Measurements from ENCODE around the gene ZNF747.
A peak's percentile ranks its signal among the peaks of the same experiment; 100 is the strongest.

Gene ZNF747

GRCh38 chr16:30534368-30535105 is at the start of gene ZNF747:
TSS of gene ZNF747 (minus strand) at chr16:30534858. CDS start at chr16:30534679, 179 bp downstream.
- TF ChIP-seq CTCF (IDR thresholded peaks at IDR 0.05; ENCODE audit: low read depth, low read length, missing control alignments): no peak
- DNase-seq (ENCODE audit: extremely low read depth, low read depth): no peak

GRCh38 chr16:30582611-30583340 is 48.1 kb upstream of the ZNF747 start:
- DNase-seq (ENCODE audit: extremely low read depth, low read depth): no peak
- no peak for TF ChIP-seq CTCF (IDR thresholded peaks at IDR 0.05; ENCODE audit: low read depth, low read length, missing control alignments)
- H3K4me3 ChIP-seq (replicated peaks; ENCODE audit: low read depth, low read length): no peak overlapping the region

More at GRCh38 chr16:30534368-30535105, at the start of gene ZNF747:
- H3K4me3 ChIP-seq (replicated peaks; ENCODE audit: low read depth, low read length): peak within 1 kb of the TSS; percentile 56

GRCh38 chr16:30581457-30581856 is 46.8 kb upstream of the ZNF747 start:
- no peak for TF ChIP-seq CTCF (IDR thresholded peaks at IDR 0.05; ENCODE audit: low read depth, low read length, missing control alignments)
- DNase-seq (ENCODE audit: extremely low read depth, low read depth): no peak

GRCh38 chr16:30574678-30575077 is 40.0 kb upstream of the ZNF747 start:
- TF ChIP-seq CTCF (IDR thresholded peaks at IDR 0.05; ENCODE audit: low read depth, low read length, missing control alignments): no peak
- H3K4me3 ChIP-seq (replicated peaks; ENCODE audit: low read depth, low read length): no peak overlapping the region
- no peak for DNase-seq (ENCODE audit: extremely low read depth, low read depth)

More at GRCh38 chr16:30581457-30581856, 46.8 kb upstream of the ZNF747 start:
- no peak overlapping the region for H3K4me3 ChIP-seq (replicated peaks; ENCODE audit: low read depth, low read length)

- peak within 1 kb of the TSS; percentile 57 for H3K4me3 ChIP-seq (replicated peaks; ENCODE audit: low read depth, low read length)
- peak; percentile 87 for DNase-seq (ENCODE audit: extremely low read depth, low read depth)
- no peak for TF ChIP-seq CTCF (IDR thresholded peaks at IDR 0.05; ENCODE audit: low read depth, low read length, missing control alignments)
These were observed 37.0 kb upstream of the ZNF747 start, which contains the start of gene ZNF688 for GRCh38 chr16:30571445-30572322. TSS of gene ZNF688 (minus strand) at chr16:30571714. CDS start at chr16:30571629, 85 bp downstream.

Data from HFF-Myc (cell line).